ENCODE results near the gene CPNE1.

Gene CPNE1

DNA sequence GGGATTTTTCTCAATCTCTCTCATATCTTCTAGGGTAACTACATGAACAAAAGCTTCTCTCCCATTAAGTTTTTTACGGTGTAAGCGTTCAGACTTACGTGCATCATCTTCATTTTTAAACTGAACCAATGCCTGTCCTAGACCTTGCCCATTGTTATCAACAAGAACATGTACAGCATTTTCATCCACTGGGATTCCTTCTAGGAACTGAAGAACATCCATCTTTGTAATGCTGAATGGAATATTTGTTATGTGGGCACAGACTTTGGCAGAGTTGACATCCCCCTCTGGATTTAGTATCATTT, 11.3 kb downstream of the CPNE1 start:
- Mint-ChIP-seq H3K36me3 (peaks cover 3% of the 10 kb centered on the region), H3K4me1 (peaks cover 11% of the 10 kb centered on the region), H3K4me3 (no peak overlapping the region), H3K27ac (no peak overlapping the region), H3K9me3 (no peaks in the 10 kb centered on the region), H3K27me3 (no peaks in the 10 kb centered on the region)
- DNase-seq (ENCODE audit: low spot score in 2 of 2) = no peak
- ATAC-seq (ENCODE audit: low read depth) = no peak

DNA sequence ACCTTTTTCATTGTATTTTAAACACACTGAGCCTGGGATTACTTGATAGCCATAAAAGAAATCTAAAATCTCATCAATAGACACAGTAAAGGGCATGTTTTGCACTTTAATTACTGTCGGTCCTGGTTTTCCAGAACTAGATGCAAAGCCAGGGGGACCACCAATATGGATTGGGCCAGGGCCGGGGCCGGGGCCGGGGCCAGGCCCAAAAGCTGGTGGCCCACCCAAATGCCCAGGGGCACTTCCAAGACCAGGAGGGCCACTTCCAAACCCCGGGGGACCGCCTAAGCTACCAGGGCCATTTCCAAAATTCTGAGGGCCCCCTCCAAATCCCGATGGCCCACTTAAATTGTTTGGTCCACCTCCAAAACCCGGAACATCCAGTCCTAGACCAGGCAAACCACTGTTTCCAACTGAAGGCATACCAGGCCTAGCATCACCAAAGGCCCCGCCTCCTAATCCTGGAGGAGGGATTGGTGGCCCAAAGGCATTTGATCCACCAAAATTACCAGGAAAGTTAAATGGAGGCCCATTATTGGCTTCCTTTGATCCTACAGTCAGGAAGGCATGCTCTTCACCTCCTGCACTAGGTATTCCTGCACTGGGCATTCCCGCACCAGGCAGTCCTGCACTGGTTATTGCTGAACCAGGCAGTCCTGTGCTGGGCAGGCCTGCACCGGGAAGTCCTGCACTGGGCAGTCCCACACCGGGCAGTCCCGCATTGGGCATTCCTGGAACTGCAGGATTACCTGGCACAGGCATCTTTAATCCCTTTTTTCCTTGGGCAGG, 11.9 kb downstream of the CPNE1 start:
- Mint-ChIP-seq H3K4me3 (no peak overlapping the region), H3K27ac (no peak overlapping the region), H3K36me3 (peaks cover 5% of the 10 kb centered on the region), H3K9me3 (no peaks in the 10 kb centered on the region), H3K4me1 (peaks cover 11% of the 10 kb centered on the region), H3K27me3 (no peaks in the 10 kb centered on the region)
- no peak for DNase-seq (ENCODE audit: low spot score in 2 of 2)
- no peak for ATAC-seq (ENCODE audit: low read depth)

DNA sequence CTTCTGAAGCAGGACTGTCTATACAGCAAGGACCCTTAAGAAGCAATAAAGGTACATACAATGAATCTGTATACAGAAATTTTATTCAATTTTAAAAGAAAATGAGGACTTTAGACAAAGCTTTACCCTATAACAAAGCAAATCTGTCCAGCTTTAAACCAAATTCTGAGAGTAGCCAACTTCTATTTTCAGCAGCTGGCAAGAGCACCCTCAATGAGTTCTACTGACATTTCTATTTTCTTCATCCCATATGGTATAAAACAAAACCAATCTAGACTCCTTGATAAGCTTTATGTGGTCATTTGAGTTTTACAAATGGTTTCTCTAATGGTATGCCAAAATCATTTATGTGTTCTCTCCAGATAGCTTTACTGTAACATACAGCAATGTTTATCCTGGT, 12.7 kb downstream of the CPNE1 start:
- ATAC-seq (ENCODE audit: low read depth) (no peak), DNase-seq (ENCODE audit: low spot score in 2 of 2) (no peak)
- Mint-ChIP-seq H3K36me3 (peaks cover 1% of the 10 kb centered on the region), H3K27me3 (no peaks in the 10 kb centered on the region), H3K9me3 (no peaks in the 10 kb centered on the region), H3K4me1 (peaks cover 7% of the 10 kb centered on the region), H3K27ac (no peak overlapping the region), H3K4me3 (no peak overlapping the region)

DNA sequence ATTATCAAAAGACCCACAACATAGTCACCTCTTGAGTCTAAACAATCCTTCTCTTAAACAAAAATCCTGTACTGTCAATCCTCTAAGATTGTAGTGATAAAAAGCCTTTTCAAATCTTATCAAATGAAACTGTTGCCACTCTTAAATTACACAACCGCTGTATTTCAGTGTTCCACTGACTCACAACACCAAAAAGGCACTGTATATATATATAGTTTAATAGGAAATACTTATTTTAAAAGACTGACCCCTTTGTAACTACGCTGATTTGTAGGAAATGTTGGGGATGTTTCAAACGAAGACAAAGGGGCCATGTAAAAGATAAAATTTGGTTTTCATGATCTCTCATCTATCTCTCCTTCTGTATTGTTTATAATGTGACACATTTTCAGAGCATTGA, 14.1 kb downstream of the CPNE1 start:
- Mint-ChIP-seq H3K4me1 (peaks cover 15% of the 10 kb centered on the region), H3K4me3 (no peak overlapping the region), H3K36me3 (peaks cover 1% of the 10 kb centered on the region)

DNA sequence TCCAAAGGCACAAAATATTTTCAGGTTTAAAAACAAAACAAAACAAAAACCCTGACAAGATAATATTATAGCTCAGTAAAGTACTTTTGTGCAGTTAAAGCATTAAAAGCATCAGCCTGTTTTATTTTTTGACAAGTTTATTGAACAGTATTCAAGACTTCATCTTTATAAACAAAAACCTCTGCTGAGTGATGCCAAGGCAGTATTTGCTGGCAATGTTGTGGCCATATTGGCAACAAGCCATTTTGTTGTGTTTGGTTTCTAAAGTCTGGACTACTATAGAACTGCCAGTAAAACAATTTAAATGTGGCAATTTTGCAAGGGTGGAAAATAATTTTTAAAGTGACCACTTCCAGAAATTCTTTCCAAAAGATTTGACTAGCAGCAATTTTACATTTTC, 15.9 kb downstream of the CPNE1 start:
- Mint-ChIP-seq H3K36me3 (peaks cover 1% of the 10 kb centered on the region), H3K4me3 (no peak overlapping the region), H3K4me1 (peaks cover 25% of the 10 kb centered on the region), H3K27me3 (no peaks in the 10 kb centered on the region), H3K27ac (peak overlapping the region; percentile 38), H3K9me3 (no peaks in the 10 kb centered on the region)
- DNase-seq (ENCODE audit: low spot score in 2 of 2) (no peak), ATAC-seq (ENCODE audit: low read depth) (no peak)

More for the DNA sequence above, 14.1 kb downstream of the CPNE1 start:
- DNase-seq (ENCODE audit: low spot score in 2 of 2) (no peak), ATAC-seq (ENCODE audit: low read depth) (no peak)
- no peak overlapping the region for H3K27ac Mint-ChIP-seq
- no peaks in the 10 kb centered on the region for H3K9me3 Mint-ChIP-seq
- H3K27me3 Mint-ChIP-seq = no peaks in the 10 kb centered on the region

DNA sequence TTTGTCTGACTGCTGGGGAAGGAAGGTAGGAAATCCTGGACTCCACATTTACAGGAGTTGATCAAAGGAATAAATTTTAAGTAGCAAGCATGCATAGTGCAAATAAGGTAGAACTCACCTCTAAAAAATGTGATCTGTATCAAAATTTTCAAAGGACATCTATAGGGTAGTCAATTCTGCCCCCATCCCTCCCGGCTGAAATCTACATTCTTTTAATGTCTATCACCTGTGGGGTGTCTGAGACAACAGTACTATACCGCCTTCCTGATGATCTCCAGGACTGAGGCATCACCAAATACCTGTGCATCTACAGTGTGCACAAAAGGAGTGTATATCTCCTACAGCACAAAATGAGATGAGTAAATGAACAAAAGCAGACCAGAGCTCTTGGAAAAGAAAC, 19.9 kb downstream of the CPNE1 start:
- H3K4me1 Mint-ChIP-seq = peaks cover 37% of the 10 kb centered on the region
- peaks cover 5% of the 10 kb centered on the region for H3K36me3 Mint-ChIP-seq
- no peak overlapping the region for H3K4me3 Mint-ChIP-seq
- no peaks in the 10 kb centered on the region for H3K9me3 Mint-ChIP-seq
- no peak for ATAC-seq (ENCODE audit: low read depth)
- no peak for DNase-seq (ENCODE audit: low spot score in 2 of 2)
- peak overlapping the region; percentile 58 for H3K27ac Mint-ChIP-seq
- no peaks in the 10 kb centered on the region for H3K27me3 Mint-ChIP-seq

DNA sequence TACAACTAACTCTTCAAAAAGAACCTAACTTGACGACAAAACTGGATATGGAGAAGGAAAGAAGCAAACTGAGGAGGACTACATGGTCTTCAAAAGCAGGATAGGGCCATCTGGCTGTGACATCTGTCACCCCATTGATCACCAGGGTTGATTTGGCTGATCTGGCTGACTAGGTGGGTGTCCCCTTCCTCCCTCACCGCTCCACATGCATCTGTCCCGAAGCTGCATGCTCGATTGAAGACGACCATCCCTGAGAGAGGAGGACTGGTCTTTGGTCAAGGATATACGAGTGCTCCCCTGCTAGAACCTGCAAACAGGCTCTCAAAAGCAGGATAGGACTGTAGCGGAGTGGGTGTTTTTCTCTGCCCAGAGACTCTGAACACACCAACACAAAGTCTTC, 21.7 kb downstream of the CPNE1 start:
- ATAC-seq (ENCODE audit: low read depth) = no peak
- Mint-ChIP-seq H3K27me3 (no peaks in the 10 kb centered on the region), H3K4me1 (peaks cover 41% of the 10 kb centered on the region), H3K27ac (peak overlapping the region; percentile 58), H3K9me3 (no peaks in the 10 kb centered on the region), H3K4me3 (no peak overlapping the region), H3K36me3 (peaks cover 5% of the 10 kb centered on the region)
- DNase-seq (ENCODE audit: low spot score in 2 of 2) = no peak

DNA sequence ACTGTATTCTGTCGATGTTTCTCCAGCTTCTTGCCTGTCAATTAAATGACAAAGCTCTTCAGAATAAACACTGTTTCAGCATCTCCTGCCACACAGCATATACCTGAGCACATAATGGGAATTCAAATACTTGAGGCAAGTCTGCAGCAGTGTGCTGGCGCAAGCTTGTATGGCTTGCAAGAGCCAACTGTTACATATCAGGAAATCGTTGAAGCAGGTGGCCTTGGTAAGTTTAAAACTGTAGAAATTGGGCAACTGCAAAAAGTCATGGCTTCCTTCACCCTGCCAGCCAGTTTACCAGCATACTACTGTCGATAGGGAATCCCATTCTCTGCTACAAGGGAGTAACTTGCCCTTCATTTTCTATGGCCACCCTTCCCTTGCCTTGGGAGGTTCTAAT, 23.0 kb downstream of the CPNE1 start:
- peak overlapping the region; percentile 5 for H3K27ac Mint-ChIP-seq
- no peaks in the 10 kb centered on the region for H3K9me3 Mint-ChIP-seq
- H3K36me3 Mint-ChIP-seq = peaks cover 3% of the 10 kb centered on the region
- no peak for ATAC-seq (ENCODE audit: low read depth)
- no peak overlapping the region for H3K4me3 Mint-ChIP-seq
- peaks cover 52% of the 10 kb centered on the region for H3K4me1 Mint-ChIP-seq
- DNase-seq (ENCODE audit: low spot score in 2 of 2) = no peak
- no peaks in the 10 kb centered on the region for H3K27me3 Mint-ChIP-seq

DNA sequence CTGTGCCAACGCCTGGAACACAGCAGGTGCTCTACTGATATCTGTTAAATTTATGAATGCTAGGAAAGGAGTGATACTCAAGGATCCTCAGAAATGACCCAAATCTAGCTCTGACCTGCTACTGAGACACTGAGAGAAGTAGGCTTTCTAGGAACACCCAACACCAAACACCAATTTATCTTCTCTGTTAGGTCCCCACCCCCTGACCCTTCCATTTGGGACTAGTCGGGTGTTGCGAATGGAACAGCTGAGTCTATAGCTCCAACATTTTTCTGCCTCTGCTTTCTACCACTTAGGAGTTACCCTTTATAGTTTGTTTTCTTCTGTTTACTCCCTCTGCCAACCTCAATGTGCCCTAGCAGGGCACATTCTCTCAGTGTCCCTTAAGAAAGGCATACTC, 24.0 kb downstream of the CPNE1 start:
- no peak overlapping the region for H3K4me3 Mint-ChIP-seq
- peaks cover 49% of the 10 kb centered on the region for H3K4me1 Mint-ChIP-seq
- peaks cover 3% of the 10 kb centered on the region for H3K36me3 Mint-ChIP-seq
- no peak for DNase-seq (ENCODE audit: low spot score in 2 of 2)
- H3K9me3 Mint-ChIP-seq = no peaks in the 10 kb centered on the region
- ATAC-seq (ENCODE audit: low read depth) = no peak
- H3K27me3 Mint-ChIP-seq = no peaks in the 10 kb centered on the region
- peak overlapping the region; percentile 51 for H3K27ac Mint-ChIP-seq

DNA sequence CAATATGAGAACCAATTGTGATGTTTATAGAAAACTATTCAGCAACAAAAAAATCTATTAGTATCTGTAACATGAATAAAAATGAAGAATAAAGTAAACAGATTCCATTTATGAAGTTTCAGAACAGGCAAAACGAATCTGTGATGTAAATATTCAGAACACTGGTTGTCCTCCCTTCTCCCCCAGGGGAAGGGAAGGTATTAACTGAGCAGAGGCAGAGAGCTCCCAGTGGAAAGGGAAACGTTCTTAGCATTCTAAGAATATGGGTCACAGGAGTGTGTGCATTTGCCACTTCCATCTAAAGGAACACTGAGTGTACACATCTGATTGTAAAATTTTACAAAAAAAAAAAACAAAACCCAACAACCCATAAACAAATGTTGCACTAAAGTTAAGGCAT, 25.9 kb downstream of the CPNE1 start:
- Mint-ChIP-seq H3K4me3 (no peak overlapping the region), H3K4me1 (peaks cover 43% of the 10 kb centered on the region), H3K27me3 (no peaks in the 10 kb centered on the region), H3K27ac (no peak overlapping the region), H3K9me3 (no peaks in the 10 kb centered on the region), H3K36me3 (peaks cover 5% of the 10 kb centered on the region)
- no peak for DNase-seq (ENCODE audit: low spot score in 2 of 2)
- ATAC-seq (ENCODE audit: low read depth) = no peak

DNA sequence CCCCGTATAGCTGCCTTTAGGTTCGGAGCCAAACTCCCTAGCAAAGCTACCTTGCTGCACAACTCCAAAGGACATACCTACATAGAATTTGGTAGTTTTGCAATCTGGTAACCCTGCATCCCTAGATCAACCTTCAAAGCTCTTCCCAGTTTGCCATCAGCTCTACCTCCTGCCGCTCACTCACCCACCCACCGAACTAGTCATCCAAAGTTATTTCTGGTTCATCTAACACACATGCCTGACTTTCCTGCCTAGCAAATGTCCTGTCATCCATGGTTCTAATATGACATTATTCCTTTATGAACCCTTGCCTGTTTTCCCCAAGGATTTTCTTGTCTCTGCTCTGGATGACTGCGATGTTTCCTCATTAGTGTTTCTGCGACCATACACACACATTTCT, 27.4 kb downstream of the CPNE1 start:
- Mint-ChIP-seq H3K27ac (peak overlapping the region; percentile 46), H3K9me3 (no peaks in the 10 kb centered on the region), H3K4me3 (no peak overlapping the region), H3K36me3 (peaks cover 8% of the 10 kb centered on the region), H3K4me1 (peaks cover 44% of the 10 kb centered on the region), H3K27me3 (no peaks in the 10 kb centered on the region)
- DNase-seq (ENCODE audit: low spot score in 2 of 2) = no peak
- no peak for ATAC-seq (ENCODE audit: low read depth)

DNA sequence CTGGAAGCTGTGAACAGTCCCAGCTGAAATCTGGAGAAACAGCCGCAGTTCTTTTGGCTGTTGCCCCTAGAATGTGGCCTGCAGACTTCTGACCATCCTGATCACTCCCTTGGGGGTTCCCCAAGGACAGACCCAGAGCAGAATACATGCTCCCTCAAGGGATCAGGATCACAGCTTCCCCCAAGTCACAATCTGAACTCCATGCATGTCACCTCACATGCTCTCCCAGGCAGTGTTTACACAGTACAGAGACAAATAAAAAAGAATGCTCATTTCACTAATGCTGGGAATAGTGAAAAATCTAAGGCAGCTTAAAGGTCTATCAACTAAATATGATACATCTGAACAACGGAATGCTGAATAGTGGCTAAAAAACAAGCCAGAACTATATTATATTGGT, 28.6 kb downstream of the CPNE1 start:
- no peak overlapping the region for H3K4me3 Mint-ChIP-seq
- peaks cover 37% of the 10 kb centered on the region for H3K4me1 Mint-ChIP-seq
- no peak for ATAC-seq (ENCODE audit: low read depth)
- DNase-seq (ENCODE audit: low spot score in 2 of 2) = no peak
- no peaks in the 10 kb centered on the region for H3K27me3 Mint-ChIP-seq
- H3K9me3 Mint-ChIP-seq = no peaks in the 10 kb centered on the region
- H3K36me3 Mint-ChIP-seq = peaks cover 11% of the 10 kb centered on the region
- peak overlapping the region; percentile 28 for H3K27ac Mint-ChIP-seq

DNA sequence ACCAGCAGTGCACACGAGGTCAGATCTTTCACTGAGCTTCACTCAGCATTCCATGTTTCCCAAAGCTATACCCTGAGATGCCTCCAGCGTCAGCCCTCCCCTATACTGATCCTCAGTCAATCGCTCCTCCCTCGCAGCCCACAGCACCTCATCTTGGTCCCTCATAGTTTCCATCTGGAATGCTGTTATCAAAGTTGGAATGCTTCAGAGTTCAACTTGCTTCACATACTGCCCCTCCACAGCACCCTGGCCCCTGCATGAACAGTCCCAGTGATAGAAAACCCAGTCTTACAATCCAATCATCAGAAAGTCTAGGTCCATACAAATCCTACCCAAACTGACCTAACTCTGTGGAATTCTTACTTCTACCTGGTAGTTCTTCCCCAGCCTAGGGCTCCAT, 29.0 kb downstream of the CPNE1 start:
- H3K36me3 Mint-ChIP-seq = peaks cover 13% of the 10 kb centered on the region
- H3K4me1 Mint-ChIP-seq = peaks cover 35% of the 10 kb centered on the region
- no peaks in the 10 kb centered on the region for H3K9me3 Mint-ChIP-seq
- peak overlapping the region; percentile 28 for H3K27ac Mint-ChIP-seq
- ATAC-seq (ENCODE audit: low read depth) (no peak), DNase-seq (ENCODE audit: low spot score in 2 of 2) (no peak)
- no peaks in the 10 kb centered on the region for H3K27me3 Mint-ChIP-seq
- no peak overlapping the region for H3K4me3 Mint-ChIP-seq

DNA sequence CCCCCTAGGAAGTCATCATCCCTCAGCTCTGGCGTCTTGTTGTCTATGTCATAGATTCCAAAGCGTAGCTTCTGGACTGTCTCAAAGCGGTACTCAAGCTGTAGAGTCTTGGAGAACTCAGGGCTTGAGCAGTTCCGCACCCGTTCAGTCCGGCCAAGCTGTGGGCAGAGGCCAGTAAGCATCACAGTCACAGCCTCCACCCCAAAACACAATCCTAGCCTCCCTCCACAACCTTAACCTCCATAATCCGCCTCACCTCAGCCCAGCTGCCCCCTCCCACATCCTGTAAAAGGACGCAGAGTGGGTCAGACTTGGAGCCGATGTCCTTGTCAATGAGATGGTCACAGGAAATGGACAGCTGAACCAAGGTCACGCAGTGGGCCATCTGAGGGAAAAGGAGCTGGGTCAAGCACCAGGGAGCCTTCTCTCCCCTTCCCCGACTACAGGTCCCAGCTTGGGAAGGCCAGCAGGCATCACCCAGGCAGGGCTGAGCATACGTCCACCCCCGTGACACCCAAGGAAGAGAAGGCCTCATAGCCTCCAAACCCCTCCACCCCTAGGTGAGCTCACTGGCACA, 32.1 kb downstream of the CPNE1 start:
- ATAC-seq (ENCODE audit: low read depth) = no peak
- H3K27me3 Mint-ChIP-seq = no peaks in the 10 kb centered on the region
- no peak overlapping the region for H3K4me3 Mint-ChIP-seq
- peaks cover 24% of the 10 kb centered on the region for H3K4me1 Mint-ChIP-seq
- H3K36me3 Mint-ChIP-seq = peaks cover 24% of the 10 kb centered on the region
- peak overlapping the region; percentile 47 for H3K27ac Mint-ChIP-seq
- DNase-seq (ENCODE audit: low spot score in 2 of 2) = no peak
- no peaks in the 10 kb centered on the region for H3K9me3 Mint-ChIP-seq

DNA sequence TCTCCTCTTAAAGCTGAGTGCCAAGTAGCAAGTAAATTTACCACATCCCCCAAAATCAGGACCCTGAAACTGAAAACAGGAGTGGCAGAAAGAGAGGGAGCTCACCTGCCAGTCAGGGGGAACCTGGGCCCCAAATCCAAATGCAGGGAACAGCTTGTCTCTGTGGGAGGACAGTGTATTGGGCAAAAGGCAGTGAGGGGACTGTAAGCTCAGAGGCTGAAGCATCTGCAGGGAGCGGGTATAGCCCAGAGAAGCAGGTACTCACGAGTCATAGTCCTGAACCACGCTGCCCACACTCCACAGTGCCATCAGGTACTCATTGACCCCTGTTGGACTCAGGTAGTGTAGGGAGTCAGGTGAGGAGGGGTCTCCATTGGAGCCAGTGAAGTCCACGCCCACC, 34.1 kb downstream of the CPNE1 start:
- DNase-seq (ENCODE audit: low spot score in 2 of 2) (no peak), ATAC-seq (ENCODE audit: low read depth) (no peak)
- peaks cover 37% of the 10 kb centered on the region for H3K36me3 Mint-ChIP-seq
- H3K4me1 Mint-ChIP-seq = peaks cover 12% of the 10 kb centered on the region
- H3K27me3 Mint-ChIP-seq = no peaks in the 10 kb centered on the region
- H3K4me3 Mint-ChIP-seq = no peak overlapping the region
- no peak overlapping the region for H3K27ac Mint-ChIP-seq
- H3K9me3 Mint-ChIP-seq = no peaks in the 10 kb centered on the region
